Measurements from ENCODE around the gene TFF1.

DNA sequence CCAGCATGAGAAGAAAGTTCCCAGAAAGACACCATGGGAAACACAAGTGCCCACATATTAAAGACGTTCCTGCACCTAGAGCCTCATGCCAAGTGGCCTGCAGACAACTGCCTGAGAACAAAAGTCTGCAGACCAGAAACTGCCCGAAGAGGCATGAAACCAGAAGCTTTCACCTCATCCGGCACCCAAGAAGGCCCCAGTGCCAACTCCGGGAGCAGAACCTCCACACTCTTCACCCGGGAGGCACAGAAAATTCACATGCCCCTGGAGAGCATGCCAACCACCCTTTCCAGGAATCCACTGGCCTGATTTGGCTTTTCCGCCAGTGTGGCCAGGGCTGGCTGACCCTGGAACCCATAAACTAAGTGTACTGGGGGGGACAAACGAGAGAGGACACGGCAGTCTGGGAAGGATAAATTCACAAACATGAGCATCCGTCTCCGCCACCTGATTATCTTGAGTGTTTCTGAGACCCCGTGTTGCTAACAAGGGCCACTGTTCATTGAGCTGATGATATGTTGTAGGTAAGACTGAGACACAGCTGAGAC is 22.3 kb downstream of the TFF1 start:
- TF ChIP-seq GATA2 (IDR thresholded peaks at IDR 0.05; ENCODE audit: low read depth, low read length) (no peak), GATA3 (IDR thresholded peaks at IDR 0.05; ENCODE audit: low read depth, low read length) (no peak)
